Brain microvascular endothelial cell (primary cell): Measurements from ENCODE around the gene TMEM9.
"Not testable (repeated sequence)": the region's sequence is repeated elsewhere in the genome, so short reads cannot be mapped to it uniquely, and the experiment has no call there.

Experiments
- DNase-seq: peaks from one replicate; pipeline ENCODE4 v3.0.0-alpha.2; 2020
- H3K27ac ChIP-seq: fragments of 250-450 bp; sonication (Bioruptor Pico); 2 replicates; pipeline ENCODE4 v1.5.1; 2020; ENCODE audit warnings: mild to moderate bottlenecking, moderate library complexity
- H3K27me3 ChIP-seq: fragments of 250-450 bp; sonication (Bioruptor Pico); replicated peaks from 2 replicates; pipeline ENCODE4 v1.5.1; 2020; ENCODE audit warnings: mild to moderate bottlenecking
- H3K36me3 ChIP-seq: fragments of 250-450 bp; sonication (Bioruptor Pico); replicated peaks from 2 replicates; pipeline ENCODE4 v1.5.1; 2020; ENCODE audit warnings: mild to moderate bottlenecking
- H3K4me3 ChIP-seq: 2 replicates; pipeline ENCODE4 v1.5.1; 2011; ENCODE audit warnings: low read depth, mild to moderate bottlenecking, control low read depth, low read length, moderate library complexity
- in situ Hi-C: cut with HindIII; loops from 2 replicates; pipeline ENCODE4 v1.10.0; 2017; ENCODE audit warnings: low sequenced_read_pairs, low pct_ligation_motif_present
- TF ChIP-seq, protein P1 (sequence below): IDR thresholded peaks from 2 replicates; pipeline ENCODE4 v1.5.1; 2011; ENCODE audit warnings: low read depth, mild to moderate bottlenecking, moderate library complexity, low read length, control low read depth, inconsistent platforms; ENCODE audit errors: missing control alignments

The TMEM9 gene

DNA sequence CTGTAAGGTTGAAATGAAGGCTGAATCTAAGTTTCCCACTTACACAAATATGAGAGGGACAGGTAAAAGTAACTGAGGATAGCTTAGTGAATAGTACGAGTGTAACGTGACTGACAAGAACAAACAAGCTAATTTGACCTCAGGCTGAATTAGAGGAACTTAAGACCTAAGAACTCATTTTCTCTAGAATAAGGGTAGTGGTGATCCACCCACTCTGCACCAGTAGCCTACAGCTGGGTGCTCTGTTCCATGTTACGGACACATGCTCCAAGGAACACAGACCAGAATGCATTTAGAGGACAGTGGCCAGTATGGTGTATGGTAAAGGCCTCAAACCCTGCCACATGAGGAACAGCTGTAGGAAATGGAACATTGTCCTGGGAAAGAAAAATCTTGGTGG, 14.9 kb upstream of the TMEM9 start:
- in situ Hi-C loops = no loop called here
- Histone ChIP-seq H3K4me3 (no peak overlapping the region), H3K27me3 (no peaks in the 10 kb centered on the region), H3K36me3 (no peaks in the 10 kb centered on the region), H3K27ac (no peak overlapping the region)
- no peak for DNase-seq
- TF ChIP-seq, protein P1, sequence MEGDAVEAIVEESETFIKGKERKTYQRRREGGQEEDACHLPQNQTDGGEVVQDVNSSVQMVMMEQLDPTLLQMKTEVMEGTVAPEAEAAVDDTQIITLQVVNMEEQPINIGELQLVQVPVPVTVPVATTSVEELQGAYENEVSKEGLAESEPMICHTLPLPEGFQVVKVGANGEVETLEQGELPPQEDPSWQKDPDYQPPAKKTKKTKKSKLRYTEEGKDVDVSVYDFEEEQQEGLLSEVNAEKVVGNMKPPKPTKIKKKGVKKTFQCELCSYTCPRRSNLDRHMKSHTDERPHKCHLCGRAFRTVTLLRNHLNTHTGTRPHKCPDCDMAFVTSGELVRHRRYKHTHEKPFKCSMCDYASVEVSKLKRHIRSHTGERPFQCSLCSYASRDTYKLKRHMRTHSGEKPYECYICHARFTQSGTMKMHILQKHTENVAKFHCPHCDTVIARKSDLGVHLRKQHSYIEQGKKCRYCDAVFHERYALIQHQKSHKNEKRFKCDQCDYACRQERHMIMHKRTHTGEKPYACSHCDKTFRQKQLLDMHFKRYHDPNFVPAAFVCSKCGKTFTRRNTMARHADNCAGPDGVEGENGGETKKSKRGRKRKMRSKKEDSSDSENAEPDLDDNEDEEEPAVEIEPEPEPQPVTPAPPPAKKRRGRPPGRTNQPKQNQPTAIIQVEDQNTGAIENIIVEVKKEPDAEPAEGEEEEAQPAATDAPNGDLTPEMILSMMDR = no peak

DNA sequence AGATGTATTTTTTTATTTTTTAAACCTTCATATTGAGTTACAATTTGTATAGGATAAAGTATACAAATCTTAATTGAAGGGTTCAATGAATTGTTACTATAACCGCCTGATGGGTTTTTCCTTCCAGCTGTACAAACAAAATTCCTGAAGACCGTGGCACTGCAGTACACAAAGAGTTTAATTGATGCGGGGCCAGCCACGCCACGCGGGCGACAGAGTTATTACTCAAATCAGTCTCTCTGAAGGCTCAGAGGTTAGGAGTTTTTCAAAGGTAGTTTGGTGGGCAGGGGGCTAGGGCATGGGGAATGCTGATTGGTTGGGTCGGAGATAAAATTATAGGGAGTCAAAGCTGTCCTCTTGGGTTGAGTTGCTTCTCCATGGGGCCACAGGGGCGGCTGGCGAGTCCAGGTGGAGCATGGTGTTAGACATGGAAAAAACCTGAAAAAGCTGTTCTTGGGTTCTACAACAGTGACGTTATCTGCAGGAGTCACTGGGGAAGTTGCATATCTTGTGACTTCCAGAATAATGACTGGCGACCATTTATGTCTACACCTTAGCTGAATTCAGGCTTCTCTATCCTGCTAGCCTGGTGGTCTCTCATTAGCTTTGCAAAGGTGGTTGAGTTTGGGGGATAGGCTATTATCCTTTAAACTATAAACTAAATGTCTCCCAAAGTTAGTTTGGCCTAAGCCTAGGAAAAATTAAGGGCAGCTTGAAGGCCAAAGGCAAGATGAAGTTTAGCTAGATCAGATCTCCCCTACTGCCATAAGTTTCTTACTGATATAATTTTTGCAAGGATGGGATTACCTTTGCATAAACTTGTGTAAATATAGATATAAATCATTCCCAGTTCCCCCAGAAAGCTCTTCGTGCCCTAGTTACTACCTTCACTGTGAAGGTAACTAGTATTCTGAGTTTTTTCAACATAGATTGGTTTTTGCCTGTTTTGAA, 13.0 kb upstream of the TMEM9 start:
- no peaks in the 10 kb centered on the region for H3K27me3 ChIP-seq
- TF ChIP-seq, protein P1 = no peak
- in situ Hi-C loops = no loop called here
- no peak overlapping the region for H3K4me3 ChIP-seq
- no peaks in the 10 kb centered on the region for H3K36me3 ChIP-seq
- no peak overlapping the region for H3K27ac ChIP-seq
- DNase-seq = no peak

DNA sequence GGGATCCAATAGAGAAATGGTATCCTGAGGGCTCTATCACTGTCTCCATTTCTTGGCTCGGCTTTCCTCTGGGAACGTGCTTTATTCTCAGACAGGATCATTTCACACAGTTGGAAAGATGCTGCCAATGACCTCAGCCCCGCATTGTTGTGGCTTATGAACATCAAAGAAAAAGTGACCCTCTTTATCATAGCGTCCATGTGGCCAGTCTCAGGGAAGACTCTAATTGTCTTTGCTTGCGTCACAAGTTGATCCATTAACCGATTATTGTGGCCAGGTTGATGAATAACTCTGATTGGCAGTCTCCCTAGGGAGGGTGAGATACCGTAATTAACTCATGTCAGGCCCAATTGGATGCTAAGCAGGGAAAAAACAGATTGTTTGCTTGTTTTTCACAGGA, 10.4 kb upstream of the TMEM9 start:
- no peak overlapping the region for H3K27ac ChIP-seq
- no peak for DNase-seq
- no peaks in the 10 kb centered on the region for H3K36me3 ChIP-seq
- TF ChIP-seq, protein P1 = no peak
- H3K4me3 ChIP-seq = no peak overlapping the region
- in situ Hi-C loops = no loop called here
- H3K27me3 ChIP-seq = no peaks in the 10 kb centered on the region

DNA sequence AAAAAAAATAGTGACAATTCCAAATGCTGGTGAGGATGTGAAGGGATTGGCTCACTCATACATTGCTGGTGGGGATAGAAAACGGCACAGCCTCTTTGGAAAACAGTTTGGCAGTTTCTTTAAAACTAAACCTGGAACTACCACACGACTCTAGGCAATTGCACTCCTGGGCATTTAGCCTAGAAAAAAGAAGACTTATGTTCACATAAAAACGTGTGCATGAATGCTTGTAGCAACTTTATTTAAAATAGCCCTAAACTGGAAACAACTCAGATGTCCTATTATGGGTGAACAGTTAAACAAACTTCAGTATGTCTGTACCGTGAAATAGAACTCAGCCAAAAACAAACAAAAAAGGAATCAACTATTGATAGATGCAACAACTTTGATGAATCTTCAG, 9.4 kb upstream of the TMEM9 start:
- no peaks in the 10 kb centered on the region for H3K36me3 ChIP-seq
- H3K4me3 ChIP-seq = no peak overlapping the region
- in situ Hi-C loops = no loop called here
- no peak overlapping the region for H3K27ac ChIP-seq
- no peaks in the 10 kb centered on the region for H3K27me3 ChIP-seq
- TF ChIP-seq, protein P1 = no peak
- DNase-seq = no peak

DNA sequence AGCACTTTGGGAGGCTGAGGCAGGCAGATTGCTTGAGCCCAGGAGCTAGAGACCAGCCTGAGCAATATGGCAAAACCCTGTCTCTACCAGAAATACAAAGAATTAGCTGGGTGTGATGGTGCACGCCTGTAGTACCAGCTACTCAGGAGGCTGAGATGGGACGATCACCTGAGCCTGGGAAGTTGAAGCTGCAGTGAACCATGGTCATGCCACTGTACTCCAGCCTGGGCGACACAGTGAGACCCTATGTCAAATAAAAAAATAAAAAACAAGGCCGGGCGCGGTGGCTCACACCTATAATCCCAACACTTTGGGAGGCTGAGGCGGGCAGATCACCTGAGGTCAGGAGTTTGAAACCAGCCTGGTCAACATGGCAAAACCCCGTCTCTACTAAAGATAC, 8.8 kb upstream of the TMEM9 start:
- H3K4me3 ChIP-seq, H3K27me3 ChIP-seq, H3K27ac ChIP-seq, DNase-seq, in situ Hi-C loops, H3K36me3 ChIP-seq: not testable (repeated sequence)

DNA sequence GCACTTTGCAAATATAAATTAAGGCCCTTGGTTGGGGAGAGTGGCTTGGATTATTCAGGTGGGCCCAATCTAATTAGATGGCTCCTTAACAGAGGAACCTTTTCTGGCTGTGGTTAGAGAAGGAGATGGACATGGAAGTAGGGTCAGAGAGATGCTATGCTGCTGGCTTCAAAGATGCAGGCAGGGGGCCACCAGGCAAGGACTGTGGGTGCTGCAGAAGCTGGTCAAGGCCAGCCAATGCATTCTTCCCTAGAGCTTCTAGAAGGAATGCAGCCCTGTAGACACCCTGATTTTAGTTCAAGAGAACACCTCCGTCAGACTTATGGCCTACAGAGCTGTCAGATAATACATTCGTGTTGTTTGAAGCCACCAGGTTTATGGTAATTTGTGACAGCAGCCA, 3.7 kb upstream of the TMEM9 start:
- Histone ChIP-seq H3K27me3 (no peaks in the 10 kb centered on the region), H3K27ac (no peak overlapping the region), H3K4me3 (no peak overlapping the region), H3K36me3 (no peaks in the 10 kb centered on the region)
- no peak for DNase-seq
- TF ChIP-seq, protein P1 = no peak
- in situ Hi-C loops = no loop called here
